GM21619 (cell line): ENCODE data around the gene GCH1.
"Not testable (repeated sequence)": the region's sequence is repeated elsewhere in the genome, so short reads cannot be mapped to it uniquely, and the experiment has no call there.

Experiments used
- ATAC-seq: cut with Tn5 transposase; IDR thresholded peaks from one replicate; pipeline ENCODE4 v1.9.1; 2021; ENCODE audit not compliant: unreplicated experiment

Gene GCH1

DNA sequence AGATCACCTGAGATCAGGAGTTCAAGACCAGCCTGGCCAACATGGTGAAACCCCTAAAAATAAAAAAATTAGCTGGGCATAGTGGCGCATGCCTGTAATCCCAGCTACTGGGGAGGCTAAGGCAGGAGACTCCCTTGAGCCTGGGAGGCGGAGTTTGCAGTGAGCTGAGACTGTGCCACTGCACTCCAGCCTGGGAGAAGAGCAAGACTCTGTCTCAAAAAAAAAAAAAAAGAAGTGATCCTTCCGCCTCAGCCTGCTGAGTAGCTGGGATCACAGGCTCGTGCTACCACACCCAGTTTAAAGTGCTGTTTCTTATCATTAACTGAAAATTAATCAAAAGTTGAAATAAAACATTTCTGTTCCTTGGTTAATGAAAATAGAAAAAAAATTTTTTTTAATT, 6.3 kb upstream of the GCH1 start:
- not testable (repeated sequence) for ATAC-seq

DNA sequence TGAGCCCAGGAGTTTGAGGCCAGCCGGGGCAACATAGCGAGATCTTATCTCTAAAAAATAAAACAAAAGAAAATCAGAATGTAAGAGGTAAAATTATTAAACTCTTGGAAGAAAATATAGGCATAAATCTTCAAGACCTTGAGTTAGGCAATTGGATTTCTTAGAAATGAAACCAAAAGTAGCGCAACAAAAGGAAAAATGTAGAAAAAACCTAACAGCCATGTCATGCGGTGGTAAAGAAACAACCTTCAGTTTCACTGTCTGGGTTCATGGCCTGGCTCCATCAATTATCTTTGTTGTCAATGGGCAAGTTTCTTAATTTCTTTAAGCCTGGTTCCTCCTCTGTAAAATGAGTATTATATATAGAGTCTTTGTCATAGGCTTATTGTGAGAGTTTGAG, 5.6 kb upstream of the GCH1 start:
- ATAC-seq, result no peak

DNA sequence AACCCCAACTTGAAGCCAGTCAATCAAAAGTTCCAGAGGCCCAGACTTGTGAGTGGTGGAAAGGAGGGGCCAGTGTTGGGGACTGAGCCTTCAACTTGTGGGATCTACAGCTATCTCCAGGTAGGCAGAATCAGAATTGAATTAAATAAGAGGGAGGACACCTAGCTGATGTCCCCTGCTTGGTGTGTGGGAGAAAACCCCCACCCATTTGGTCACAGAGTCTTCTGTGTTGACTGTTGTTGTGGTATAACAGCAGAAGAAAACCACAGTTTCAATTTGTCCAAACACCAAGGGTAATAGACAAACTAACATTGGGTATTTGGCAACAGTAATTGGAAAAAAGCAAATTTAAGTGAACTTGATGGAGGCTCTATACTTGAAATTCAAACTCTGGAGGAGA, 3.4 kb upstream of the GCH1 start:
- no peak for ATAC-seq

DNA sequence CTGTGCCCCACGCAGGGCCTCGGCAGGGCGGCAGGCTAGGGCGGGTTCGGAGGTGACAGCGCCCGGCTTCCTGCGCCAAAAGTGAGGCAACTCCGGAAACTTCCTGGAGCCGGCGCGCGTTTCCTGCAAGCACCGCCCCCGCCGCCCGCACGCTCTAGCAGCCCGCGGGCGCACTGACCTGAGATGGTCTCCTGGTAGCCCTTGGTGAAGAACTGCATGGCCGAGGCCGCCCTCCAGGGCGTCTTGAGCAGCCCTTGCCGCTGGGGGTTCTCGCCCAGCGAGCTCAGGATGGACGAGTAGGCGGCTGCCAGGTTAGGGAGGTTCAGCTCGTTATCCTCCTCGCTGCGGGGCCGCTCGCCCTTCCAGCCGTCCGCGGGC, 494 bp downstream of the GCH1 start:
- ATAC-seq, result peak; percentile 47

DNA sequence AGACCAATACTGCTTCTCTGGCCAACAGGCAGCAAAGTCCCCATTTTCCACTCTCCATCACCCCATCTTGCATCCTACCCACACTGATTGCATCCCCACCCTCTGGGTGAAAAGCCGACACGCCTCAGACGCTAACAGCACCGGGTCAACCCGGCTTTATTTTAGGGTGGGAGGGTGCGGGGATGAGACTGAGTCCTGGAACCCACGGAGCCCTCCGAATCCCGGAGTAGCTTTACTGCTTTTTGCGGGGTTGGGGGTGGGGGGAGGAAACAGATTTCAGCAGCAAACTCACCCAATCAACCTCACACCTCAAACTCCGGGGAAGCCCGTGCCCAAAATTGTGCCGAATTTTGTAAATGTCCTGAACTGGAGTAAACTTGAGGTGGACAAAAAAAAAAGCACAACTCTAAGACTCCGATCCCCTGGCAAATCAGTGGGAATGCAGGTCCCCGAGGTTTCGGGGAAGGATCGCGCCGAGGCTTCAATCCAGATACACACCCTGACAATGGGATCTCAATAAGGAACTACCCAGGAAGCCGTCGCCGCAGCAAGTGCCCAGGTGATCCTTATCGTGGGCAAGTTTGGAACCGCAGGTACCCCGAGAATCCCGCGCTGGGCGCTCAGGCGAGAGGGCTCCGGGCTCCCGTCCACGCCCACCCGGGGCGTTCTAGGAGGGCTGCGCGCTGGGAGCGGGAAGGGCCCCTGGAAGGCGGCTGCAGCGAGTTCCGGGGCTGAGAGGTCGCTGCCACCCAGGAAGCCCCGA, 1.1 kb downstream of the GCH1 start:
- no peak for ATAC-seq

DNA sequence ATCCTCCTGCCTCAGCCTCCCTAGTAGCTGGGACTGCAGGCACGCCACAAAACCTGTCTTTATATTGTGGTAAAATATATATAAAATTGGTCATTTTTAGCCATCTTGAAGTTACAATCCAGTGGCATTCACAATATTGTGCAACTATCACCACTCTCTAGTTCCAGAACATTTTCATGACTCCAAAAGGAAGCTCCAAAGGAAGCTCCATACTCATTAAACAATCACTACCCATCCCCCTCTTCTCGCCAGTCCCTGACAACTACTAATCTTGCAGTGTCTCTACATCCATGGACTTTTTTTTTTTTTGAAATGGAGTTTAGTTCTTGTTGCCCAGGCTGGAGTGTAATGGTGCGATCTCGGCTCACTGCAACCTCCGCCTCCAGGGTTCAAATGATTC, 3.1 kb downstream of the GCH1 start:
- ATAC-seq, result no peak

DNA sequence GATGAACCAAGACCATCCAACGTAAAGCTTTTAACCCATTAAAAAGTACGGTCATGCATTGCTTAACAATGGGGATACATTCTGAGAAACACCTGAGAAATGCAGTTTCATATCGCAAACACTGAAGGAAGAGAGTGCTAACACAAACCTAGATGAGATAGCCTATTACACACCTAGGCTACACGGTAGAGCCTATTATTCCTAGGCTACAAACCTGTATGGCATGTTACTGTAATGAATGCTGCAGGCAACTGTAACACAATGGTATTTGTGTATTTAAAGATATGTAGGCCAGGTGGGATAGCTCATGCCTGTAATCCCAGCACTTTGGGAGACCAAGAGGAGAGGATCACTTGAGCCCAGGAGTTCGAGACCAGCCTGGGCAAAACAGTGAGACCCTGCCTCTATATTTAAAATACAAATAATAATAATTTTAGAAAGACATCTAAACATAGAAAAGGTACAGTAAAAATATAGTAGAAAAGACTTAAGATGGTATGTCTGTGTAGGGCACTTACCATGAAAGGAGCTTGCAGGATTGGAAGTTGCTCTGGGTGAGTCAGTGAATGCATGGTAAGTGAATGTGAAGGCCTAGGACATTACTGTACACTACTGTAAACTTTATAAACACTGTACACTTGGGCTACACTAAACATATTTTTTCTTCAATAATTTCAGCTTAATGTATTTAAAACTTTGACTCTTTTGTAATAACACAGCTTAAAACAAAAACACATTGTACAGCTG, 4.6 kb downstream of the GCH1 start:
- ATAC-seq, result not testable (repeated sequence)

DNA sequence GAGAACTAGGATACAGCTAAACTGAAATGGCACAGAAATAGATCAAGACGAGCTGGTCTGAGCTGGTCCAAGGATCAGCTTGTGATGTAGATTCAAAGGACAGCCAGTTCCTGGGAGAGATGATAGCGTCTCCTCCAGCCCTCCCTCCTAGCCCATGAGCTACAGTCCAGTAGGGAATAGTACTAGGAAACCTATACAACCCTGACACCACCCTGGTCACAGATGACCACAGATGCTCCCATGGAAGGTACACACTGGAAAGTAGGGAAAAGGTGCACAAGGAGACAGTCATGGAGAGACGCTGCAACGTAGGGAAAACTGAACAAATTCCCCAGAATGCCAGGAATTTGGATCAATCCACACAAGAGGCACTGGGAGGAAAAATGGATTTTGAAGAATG, 6.9 kb downstream of the GCH1 start:
- ATAC-seq, result no peak

DNA sequence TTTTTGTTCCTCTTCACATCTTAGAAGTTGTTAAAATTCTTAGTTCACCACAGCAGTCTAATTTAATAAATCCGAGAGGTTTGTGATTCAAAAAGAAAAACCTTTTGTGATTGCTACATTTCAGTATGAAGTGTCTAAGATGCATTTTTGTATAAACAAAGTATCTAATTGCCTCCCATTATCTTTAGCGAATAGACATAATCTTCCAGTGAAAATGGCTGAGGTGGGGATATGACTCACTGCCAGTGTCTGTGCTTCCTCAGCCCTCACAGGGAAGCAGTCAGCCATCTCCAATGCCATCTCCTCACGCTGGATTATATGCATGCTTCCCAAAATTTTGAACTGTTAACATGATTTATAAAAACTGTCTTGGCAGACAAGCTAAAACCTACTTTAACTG, 7.6 kb downstream of the GCH1 start:
- ATAC-seq, result no peak

DNA sequence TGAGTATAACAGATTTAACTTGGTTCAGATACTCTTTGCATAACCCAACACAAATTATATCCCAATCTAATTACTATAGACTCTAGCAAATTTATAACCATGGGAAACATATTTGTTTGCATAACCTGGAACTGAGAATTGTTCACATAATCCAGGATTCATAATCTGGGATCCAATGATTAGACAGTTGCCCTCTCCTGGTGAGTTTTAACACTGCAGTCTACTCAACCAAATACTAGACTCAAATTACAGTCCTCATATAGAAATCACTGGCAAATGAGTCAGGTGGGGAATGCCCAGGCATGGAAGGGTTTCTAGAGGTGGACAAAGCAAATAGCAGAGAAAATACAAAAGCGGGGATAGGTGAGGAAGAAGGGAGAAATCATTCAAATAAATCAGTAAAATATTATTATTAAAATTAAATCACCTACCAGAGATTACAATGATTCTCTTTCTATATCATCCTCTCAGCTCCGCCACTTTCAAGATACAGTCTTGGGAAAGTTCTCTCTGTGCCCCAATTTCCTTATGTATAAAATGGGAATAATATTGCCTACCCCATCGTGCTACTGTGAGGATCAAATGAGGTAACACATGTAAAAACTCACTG, 9.4 kb downstream of the GCH1 start:
- no peak for ATAC-seq

DNA sequence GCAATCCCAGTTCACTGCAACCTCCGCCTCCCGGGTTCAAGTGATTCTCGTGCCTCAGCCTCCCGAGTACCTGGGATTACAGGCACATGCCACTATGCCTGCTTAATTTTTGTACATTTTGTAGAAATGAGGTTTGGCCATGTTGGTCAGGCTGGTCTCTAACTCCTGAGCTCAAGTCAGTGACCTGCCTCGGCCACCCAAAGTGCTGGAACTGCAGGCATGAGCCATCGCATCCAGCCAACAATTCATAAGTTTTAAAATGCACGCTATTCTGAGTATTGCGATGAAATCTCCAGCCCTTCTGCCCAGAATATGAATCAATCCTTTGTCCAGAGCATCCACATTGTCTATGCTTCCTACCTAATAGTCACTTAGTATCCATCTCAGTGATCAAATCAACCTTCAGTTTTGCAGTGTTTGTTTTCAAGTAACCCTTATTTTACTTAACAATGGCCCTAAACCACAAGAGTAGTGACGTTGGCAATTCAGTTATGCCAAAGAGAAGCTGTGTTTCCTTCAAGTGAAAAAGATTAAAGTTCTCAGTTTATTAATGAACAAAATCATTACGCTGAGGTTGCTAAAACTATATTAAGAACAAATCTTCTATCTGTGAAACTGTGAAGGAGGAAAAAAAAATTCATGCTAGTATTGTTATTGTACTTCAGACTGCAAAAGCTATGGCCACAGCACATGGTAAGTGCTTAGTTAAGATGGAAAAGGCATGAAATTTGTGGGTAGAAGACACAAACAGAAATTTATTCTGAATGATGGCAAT, 11.0 kb downstream of the GCH1 start:
- ATAC-seq, result no peak

DNA sequence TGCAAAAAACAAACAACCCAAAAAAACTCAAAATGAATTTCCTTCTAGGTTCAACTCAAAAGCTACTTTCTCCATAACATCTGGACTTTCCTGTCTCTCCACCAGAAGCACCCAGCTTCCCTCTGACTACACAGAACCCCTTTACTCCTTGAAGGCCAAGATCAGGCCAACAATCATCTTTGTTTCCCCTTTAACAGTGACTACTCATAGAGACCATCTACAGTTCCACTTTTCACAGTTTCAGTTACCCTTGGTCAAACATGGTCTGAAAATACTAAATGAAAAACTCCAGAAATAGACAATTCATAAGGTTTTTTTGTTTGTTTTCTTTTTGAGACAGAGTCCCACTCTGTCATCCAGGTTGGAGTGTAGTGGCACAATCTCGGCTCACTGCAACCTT, 11.8 kb downstream of the GCH1 start:
- ATAC-seq, result peak; percentile 70

DNA sequence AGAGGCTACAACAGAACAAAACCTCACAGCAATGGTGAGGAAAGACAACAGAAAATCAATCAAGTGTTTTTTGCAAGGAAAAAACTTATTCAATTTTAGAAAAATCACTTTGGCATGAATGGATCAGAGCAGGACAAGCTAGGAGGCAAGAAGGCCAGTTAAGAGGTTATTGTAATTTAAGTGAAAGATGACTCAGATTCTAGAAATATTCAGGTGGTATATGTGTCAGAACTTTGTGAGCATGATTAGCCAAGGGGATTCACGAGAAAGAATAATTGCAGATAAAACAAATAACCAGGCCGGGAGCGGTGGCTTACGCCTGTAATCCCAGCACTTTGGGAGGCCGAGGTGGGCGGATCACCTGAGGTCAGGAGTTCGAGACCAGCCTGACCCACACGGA, 12.7 kb downstream of the GCH1 start:
- ATAC-seq, result no peak

DNA sequence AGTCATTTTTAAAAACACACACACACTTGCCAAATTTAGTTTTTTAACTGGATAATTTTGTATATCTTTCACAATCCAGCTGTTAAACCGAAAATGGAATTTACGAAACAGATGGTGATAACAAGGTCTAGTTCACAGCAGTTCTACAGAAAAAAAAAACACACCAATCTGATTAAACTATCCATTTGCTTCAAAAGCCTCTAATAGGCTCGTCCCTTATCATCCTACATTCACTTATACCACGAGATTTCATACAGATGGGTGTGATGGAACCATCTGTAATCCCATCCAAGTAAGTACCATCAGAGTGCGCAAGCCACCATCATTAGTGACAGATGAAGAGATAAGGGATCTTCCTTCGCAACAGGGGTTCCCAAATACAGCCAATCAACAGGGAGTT, 20.1 kb downstream of the GCH1 start:
- no peak for ATAC-seq

DNA sequence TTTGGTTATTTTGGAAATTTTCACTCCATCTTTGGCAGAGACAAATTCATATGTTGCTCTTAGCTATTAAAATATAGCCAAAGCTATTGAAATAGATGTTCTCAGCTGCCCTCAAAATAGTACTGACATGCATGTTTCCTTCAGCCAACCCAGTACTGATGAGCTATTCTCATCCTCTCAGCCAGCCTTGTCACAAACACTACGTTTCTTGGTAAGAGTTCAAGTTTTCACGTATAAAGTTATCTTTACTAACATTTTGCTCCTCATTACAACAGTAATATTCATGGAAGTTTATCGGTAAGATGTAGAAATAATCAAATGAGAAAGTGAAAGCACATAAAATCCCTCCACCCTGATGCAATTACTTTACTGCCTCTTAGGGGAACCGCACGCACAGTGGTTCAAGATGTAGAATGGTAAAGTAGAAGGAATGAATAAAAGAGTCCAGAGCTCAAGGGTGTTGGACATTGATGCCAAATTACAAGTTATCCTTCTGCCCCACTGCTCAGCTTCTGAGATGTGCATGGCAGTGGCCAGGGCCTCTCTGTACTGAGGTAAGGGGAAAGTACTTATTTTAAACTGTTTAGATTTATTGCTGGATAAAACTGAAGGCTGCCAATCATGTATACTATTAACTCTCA, 20.7 kb downstream of the GCH1 start:
- ATAC-seq, result peak; percentile 43

DNA sequence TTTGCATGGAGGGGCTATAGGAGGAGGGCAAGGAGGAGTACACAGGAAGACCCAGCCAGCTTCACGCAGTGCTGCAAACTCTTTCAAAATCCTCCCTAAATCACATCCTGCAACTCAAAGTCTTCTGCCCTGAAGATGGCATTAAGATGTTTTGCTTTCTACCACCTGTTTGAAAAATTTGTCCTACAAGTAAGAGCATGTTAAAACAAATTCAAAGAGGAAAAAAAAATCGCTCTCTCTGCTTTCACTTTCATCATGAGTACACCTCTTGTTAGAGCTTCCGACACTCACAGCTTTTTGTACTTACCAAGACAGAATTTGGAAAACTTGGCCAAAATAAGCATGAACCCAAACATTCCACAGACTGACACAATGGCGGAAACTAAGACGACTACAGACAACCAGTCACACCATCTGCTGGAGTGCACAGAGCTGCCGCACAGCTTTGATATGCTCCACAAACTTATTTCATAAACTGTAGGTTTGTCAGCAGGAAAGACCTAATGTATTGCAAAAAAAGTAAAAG, 21.3 kb downstream of the GCH1 start:
- ATAC-seq, result peak; percentile 56

DNA sequence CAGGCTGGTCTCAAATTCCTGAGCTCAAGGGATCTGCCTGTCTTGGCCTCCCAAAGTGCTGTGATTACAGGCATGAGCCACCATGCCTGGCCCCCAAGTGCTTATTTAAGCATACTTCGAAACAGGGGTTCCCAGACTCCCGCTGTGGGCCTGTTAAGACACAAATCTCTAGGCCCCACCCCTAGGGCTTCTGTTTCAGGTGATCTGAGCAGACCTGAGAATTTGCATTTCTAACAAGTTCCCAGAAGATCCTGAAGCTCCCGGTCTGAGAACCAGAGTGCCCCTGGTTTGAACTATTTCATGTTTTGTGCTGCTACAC, 25.0 kb downstream of the GCH1 start:
- no peak for ATAC-seq

DNA sequence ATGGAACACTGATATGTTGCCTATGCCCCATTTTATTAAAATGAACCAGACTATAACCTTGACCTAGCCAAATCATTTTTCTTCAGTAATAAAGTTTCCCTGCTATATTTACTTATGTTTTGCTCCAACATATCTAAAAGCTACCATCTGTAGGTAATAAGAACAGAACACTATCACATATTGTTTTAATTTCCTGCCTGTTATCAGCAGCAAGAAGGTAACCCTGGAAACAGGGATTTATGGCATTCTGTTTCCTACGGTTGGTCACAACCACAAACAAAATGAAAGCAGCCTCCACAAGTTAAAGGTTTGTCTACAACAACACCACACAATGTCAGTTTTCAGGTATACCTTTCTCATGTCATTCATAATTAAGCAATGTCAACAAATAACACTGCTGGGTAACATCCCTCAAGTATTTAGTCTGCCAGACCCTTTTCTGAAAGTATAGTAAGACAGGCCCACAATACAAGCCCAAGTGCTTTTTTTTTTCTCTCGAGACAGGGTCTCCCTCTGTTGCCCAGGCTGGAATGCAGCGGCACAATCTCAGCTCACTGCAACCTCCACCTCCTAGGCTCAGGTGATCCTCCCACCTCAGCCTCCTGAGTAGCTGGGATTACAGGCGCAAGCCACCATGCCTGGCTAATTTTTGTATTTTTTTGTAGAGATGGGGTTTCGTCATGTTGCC, 25.5 kb downstream of the GCH1 start:
- no peak for ATAC-seq

DNA sequence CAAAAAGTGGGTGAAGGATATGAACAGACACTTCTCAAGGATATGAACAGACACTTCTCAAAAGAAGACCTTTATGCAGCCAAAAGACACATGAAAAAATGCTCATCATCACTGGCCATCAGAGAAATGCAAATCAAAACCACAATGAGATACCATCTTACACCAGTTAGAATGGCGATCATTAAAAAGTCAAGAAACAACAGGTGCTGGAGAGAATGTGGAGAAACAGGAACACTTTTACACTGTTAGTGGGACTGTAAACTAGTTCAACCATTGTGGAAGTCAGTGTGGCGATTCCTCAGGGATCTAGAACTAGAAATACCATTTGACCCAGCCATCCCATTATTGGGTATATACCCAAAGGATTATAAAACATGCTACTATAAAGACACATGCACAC, 27.0 kb downstream of the GCH1 start:
- ATAC-seq, result not testable (repeated sequence)
